Pancreas (tissue), 10 donors: ENCODE results near the gene DLGAP1. TPM values are rescaled to one million over a fixed set of nuclear protein-coding genes. Genes with fewer than 3 reads are reported as not detected.

Source experiments
- ATAC-seq, 4 donors: fragments of 200-7000 bp; cut with Tn5 transposase; one replicate each; pipeline versions ENCODE4 v1.8.0 to v1.9.1; 2020; ENCODE audit warnings: mild to moderate bottlenecking in 4 of 4, moderate library complexity in 4 of 4
- DNase-seq, 6 donors: peaks; one replicate each; pipeline ENCODE4 v3.0.0-alpha.2; 2020
- FAIRE-seq: peaks from 2 replicates; lab custom pipeline; 2012; peaks lifted over from hg19 to GRCh38; lab: Jason Lieb, UNC
- H3K27ac ChIP-seq, 4 donors: fragments of 200-600 bp; sonication (generic); 1 replicate in 3 of 4; 2 replicates in 1 of 4; pipeline versions ENCODE4 v1.5.0 to v1.8.0; 2020
- H3K27me3 ChIP-seq, 4 donors: fragments of 200-600 bp; one replicate each; pipeline ENCODE4 v1.8.0; 2021
- H3K36me3 ChIP-seq, 3 donors: fragments of 200-600 bp; sonication (generic) in 1 of 3; one replicate each; pipeline versions ENCODE4 v1.5.0 to v1.8.0; 2020 to 2021
- H3K4me1 ChIP-seq, 3 donors: fragments of 200-600 bp; one replicate each; pipeline ENCODE4 v1.8.0; 2021
- H3K4me3 ChIP-seq, 4 donors: fragments of 200-600 bp; sonication (generic) in 2 of 4; one replicate each; pipeline versions ENCODE4 v1.5.0 to v1.8.0; 2020 to 2021
- H3K9me3 ChIP-seq, 4 donors: fragments of 200-600 bp; one replicate each; pipeline ENCODE4 v1.8.0; 2021
- WGBS, 2 donors: extraction: QIAGEN DNeasy Blood & Tissue Kit; methylation state at CpG; one replicate each; pipeline ENCODE4 v1.1.7; 2013; 5-methylcytosine and 5-hydroxymethylcytosine counted together
- intact Hi-C, 3 donors: fragments of 100-400 bp; cut with DNase I; formaldehyde crosslinking; loops; one replicate each; pipeline versions ENCODE4 v1.11.1 to v1.14.2; 2022
- polyA plus RNA-seq, 2 donors: library from polyadenylated mRNA; stranded (reverse); fragments of 200-250 nt; gene quantifications; one replicate each; pipeline ENCODE4 v1.2.3, GENCODE V29; 2013
- total RNA-seq, 6 donors: library from RNA; stranded (reverse); fragmentation: NEBNext Ultra II Directional in 4 of 6; extraction: Animal tissue kit (Norgen Biotek cat#: 25700) in 4 of 6; gene quantifications; one replicate each; pipeline versions ENCODE4 v1.2.1 to v1.2.4, GENCODE V29; 2021 to 2023
- TF ChIP-seq, protein P1 (sequence below), 4 donors: fragments of 200-600 bp; sonication (generic) in 3 of 4; IDR thresholded peaks; one replicate each; pipeline versions ENCODE4 v1.5.0 to v1.8.0; 2021; ENCODE audit warnings: antibody characterized with exemption in 4 of 4
- donor health status: healthy with polysubstance abuse.
- donor health status: DM: no; HTN: no; CAD: no; lungs with moderate emphysema.
- donor health status: DM: no; HTN: no; CAD: no.
- donor health status: control.
- donor health status: control.
- donor health status: Bipolar disorder and iron deficiency.
- donor health status: DM: yes; HTN: yes; CAD: no.
- donor health status: DM: no; HTN: no; CAD: no.
- donor health status: DM: no; HTN: no; CAD: no.
- donor health status: DM: yes; HTN: yes; CAD: no.

Gene DLGAP1
- total and polyA plus RNA-seq, 8 donors: 0.12 to 0.62 (median 0.30) TPM; not detected in 2

DNA sequence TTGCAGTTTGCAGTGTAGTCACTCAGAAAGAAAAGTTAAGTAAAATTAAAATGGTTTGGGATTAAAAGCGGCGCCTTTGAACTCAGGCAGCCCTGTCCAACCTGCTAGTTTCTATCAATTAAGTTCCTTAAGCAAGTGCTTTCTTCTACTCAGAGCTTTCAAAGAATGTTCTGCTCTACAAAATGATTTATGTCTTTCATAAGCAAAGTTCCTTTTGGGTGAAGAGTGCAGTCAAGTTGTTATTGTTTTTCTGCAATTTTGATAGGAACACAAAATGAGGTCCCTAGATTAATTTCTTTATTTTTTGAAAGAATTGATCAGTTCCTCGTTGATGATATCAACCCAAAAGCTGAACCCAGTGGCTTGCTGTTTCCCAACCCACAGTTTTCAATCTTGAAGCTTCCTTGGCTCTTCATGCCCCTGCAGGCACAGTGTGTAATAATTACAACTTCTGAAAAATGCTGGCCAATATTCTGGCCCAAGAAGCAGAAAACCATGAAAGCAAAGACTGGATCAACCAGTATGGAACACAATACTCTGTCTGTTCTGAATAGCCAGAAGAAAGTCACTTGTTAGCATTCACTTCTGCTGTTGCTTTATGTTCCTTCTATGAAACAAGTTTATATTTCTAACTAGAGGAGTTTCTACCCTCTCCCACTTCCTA, 916.0 kb downstream of the DLGAP1 start:
- DNase-seq (no peak), ATAC-seq (no peak), FAIRE-seq (no peak)
- intact Hi-C loops: no loop called here
- Histone ChIP-seq H3K36me3 (no peaks in the 10 kb centered on the region), H3K9me3 (no peaks in the 10 kb centered on the region), H3K27me3 (no peaks in the 10 kb centered on the region), H3K4me1 (peaks cover 0 to 5% (median 0%) of the 10 kb centered on the region in 3 donors), H3K4me3 (no peak overlapping the region), H3K27ac (no peak overlapping the region)
- WGBS, 2 donors: 70 to 81% methylated on average over 3 of the region's 3 CpGs
- TF ChIP-seq, protein P1, sequence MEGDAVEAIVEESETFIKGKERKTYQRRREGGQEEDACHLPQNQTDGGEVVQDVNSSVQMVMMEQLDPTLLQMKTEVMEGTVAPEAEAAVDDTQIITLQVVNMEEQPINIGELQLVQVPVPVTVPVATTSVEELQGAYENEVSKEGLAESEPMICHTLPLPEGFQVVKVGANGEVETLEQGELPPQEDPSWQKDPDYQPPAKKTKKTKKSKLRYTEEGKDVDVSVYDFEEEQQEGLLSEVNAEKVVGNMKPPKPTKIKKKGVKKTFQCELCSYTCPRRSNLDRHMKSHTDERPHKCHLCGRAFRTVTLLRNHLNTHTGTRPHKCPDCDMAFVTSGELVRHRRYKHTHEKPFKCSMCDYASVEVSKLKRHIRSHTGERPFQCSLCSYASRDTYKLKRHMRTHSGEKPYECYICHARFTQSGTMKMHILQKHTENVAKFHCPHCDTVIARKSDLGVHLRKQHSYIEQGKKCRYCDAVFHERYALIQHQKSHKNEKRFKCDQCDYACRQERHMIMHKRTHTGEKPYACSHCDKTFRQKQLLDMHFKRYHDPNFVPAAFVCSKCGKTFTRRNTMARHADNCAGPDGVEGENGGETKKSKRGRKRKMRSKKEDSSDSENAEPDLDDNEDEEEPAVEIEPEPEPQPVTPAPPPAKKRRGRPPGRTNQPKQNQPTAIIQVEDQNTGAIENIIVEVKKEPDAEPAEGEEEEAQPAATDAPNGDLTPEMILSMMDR (IDR thresholded peaks at IDR 0.05): no peak

DNA sequence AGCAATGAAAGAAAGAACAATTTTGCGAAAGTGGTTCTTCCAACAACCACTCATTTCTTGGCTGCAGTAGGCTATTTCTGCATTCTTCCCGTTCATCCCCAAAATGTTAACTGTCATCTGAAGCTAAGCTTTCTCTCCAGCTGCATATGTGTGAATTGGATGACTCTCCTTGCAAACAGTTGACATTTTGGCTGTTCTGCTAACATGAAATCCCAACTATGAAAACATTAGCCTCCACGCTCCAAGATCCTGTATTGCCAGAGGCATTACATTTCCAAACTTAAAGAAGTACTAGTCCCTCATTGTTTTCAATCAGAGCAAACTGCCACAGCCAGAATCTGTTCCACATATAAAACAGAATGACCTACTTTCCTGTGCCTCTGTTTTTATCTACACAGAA, 916.7 kb downstream of the DLGAP1 start:
- Histone ChIP-seq H3K4me3 (no peak overlapping the region), H3K27me3 (no peaks in the 10 kb centered on the region), H3K4me1 (peaks cover 0 to 5% (median 0%) of the 10 kb centered on the region in 3 donors), H3K36me3 (no peaks in the 10 kb centered on the region), H3K27ac (no peak overlapping the region), H3K9me3 (no peaks in the 10 kb centered on the region)
- DNase-seq (no peak), FAIRE-seq (no peak), ATAC-seq (no peak)
- TF ChIP-seq, protein P1 (IDR thresholded peaks at IDR 0.05): no peak
- 86 to 93% methylated on average over 3 of the region's 3 CpGs for WGBS, 2 donors
- intact Hi-C loops: no loop called here

DNA sequence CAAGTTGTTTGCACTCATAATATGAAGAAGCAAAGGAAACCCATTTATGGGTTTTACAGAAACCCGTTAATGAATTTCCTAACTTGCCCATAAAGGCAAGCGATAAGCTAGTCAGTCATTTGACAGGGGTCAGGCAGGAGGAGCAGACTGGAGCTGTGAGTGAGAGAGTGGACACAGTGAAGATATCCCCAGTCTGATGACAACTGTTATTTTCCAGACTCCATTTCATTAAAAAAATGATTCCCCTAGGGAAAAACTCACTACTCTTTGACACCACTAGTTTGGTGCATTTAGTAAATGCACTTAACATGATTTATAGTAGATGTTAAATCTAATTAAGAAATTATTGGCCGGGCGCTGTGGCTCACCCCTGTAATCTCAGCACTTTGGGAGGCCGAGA, 924.3 kb downstream of the DLGAP1 start:
- Histone ChIP-seq H3K9me3 (no peaks in the 10 kb centered on the region), H3K27ac (no peak overlapping the region), H3K4me3 (no peak overlapping the region), H3K36me3 (no peaks in the 10 kb centered on the region), H3K27me3 (no peaks in the 10 kb centered on the region), H3K4me1 (no peaks in the 10 kb centered on the region)
- intact Hi-C loops: no loop called here
- FAIRE-seq (no peak), ATAC-seq (no peak), DNase-seq (no peak)
- WGBS, 2 donors: 84 to 85% methylated on average over 5 of the region's 5 CpGs
- TF ChIP-seq, protein P1 (IDR thresholded peaks at IDR 0.05): no peak

DNA sequence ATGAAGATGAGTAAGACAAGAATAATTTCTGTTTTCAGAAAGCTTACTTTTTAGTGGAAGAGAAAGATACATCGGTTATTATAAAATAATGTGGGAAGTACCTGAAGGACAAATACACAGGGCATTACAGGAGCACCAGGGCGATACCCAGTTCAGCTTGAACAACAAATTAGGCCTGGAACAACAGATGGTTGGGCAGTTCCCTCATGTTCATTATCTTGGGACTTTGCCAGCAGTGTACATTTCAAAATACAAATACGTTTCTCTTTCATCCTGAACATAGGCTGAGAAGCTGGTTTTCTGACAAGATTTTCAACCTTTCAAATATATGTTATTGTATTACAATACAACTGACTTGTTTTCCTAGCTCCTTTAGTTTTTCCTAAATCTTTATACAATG, 925.5 kb downstream of the DLGAP1 start:
- Histone ChIP-seq H3K27me3 (no peaks in the 10 kb centered on the region), H3K36me3 (no peaks in the 10 kb centered on the region), H3K27ac (no peak overlapping the region), H3K9me3 (no peaks in the 10 kb centered on the region), H3K4me1 (no peaks in the 10 kb centered on the region), H3K4me3 (no peak overlapping the region)
- intact Hi-C loops: no loop called here
- no peak for ATAC-seq
- TF ChIP-seq, protein P1 (IDR thresholded peaks at IDR 0.05): no peak
- DNase-seq: no peak
- 64 to 70% methylated on average over 3 of the region's 3 CpGs for WGBS, 2 donors
- no peak for FAIRE-seq

DNA sequence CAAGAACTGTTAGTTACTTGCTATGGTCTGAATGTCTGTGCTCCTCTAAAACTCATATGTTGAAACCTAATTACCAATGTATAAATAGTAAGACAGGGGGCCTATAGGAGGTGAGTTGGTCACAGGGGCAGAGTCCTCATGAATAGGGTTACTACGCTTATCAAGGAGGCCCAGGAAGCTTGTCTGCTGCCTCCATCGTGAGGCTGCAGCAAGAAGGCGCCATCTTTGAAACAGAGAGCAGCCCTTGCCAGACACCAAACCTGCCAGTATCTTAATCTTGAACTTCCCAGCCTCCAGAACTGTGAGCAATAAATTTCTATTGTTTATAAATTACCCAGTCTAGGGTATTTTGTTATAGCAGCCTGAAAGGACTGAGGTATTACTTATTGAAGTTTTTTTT, 926.0 kb downstream of the DLGAP1 start:
- Histone ChIP-seq H3K27me3 (no peaks in the 10 kb centered on the region), H3K9me3 (no peaks in the 10 kb centered on the region), H3K27ac (no peak overlapping the region), H3K4me3 (no peak overlapping the region), H3K4me1 (no peaks in the 10 kb centered on the region), H3K36me3 (no peaks in the 10 kb centered on the region)
- TF ChIP-seq, protein P1 (IDR thresholded peaks at IDR 0.05): no peak
- FAIRE-seq (no peak), ATAC-seq (no peak), DNase-seq (no peak)
- intact Hi-C loops: no loop called here
- WGBS, 2 donors: 94 to 99% methylated on average over 3 of the region's 3 CpGs
